Measurements from ENCODE around the gene CACNA1C. TPM values are rescaled to one million over a fixed set of nuclear protein-coding genes. Genes with fewer than 3 reads are reported as not detected.

CACNA1C gene
- total RNA-seq, 4 donors from 2014 or later, result 1.4 to 3.7 (median 2.2) TPM

- Histone ChIP-seq H3K4me3 (no peak overlapping the region), H3K27me3 (no peaks in the 10 kb centered on the region), H3K9me3 (no peaks in the 10 kb centered on the region), H3K4me1 (no peaks in the 10 kb centered on the region), H3K36me3 (no peaks in the 10 kb centered on the region), H3K27ac (no peak overlapping the region)
- 85% methylated on average over 2 of the region's 2 CpGs for WGBS
- no peak for DNase-seq (ENCODE audit: low spot score in 2 of 2)
- TF ChIP-seq POLR2AphosphoS5 (IDR thresholded peaks at IDR 0.05) (no peak), POLR2A (IDR thresholded peaks at IDR 0.05) (no peak), CTCF (IDR thresholded peaks at IDR 0.05) (no peak), EP300 (IDR thresholded peaks at IDR 0.05) (no peak)
Observed at GRCh38 chr12:2169940-2170339, 117.2 kb downstream of the CACNA1C start.

DNA sequence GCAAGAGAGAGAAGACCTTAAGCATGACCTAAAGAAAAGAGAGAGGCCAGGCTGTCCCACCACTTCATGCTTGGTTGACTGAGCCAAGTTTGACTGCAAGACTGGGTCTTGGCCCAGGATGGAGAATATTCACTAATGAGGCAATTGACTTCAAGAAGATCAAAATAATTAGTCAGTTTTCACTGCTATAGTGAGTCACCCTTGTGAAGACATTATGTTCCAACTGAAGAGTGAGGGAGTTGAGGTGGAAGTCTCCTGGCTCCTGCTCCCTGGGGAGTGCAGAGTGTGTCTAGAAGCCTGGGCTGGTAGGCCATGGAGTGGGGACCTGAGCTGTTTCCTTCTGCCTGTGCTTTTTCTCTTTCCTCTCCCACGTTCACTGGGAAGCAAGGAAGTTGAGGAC is 117.6 kb downstream of the CACNA1C start:
- Histone ChIP-seq H3K27me3 (no peaks in the 10 kb centered on the region), H3K4me1 (no peaks in the 10 kb centered on the region), H3K36me3 (no peaks in the 10 kb centered on the region), H3K27ac (no peak overlapping the region), H3K9me3 (no peaks in the 10 kb centered on the region), H3K4me3 (no peak overlapping the region)
- TF ChIP-seq EP300 (IDR thresholded peaks at IDR 0.05) (no peak), CTCF (IDR thresholded peaks at IDR 0.05) (no peak), POLR2A (IDR thresholded peaks at IDR 0.05) (no peak), POLR2AphosphoS5 (IDR thresholded peaks at IDR 0.05) (no peak)
- DNase-seq (ENCODE audit: low spot score in 2 of 2), result no peak
- 83% methylated on average over 1 of the region's 1 CpG for WGBS

DNA sequence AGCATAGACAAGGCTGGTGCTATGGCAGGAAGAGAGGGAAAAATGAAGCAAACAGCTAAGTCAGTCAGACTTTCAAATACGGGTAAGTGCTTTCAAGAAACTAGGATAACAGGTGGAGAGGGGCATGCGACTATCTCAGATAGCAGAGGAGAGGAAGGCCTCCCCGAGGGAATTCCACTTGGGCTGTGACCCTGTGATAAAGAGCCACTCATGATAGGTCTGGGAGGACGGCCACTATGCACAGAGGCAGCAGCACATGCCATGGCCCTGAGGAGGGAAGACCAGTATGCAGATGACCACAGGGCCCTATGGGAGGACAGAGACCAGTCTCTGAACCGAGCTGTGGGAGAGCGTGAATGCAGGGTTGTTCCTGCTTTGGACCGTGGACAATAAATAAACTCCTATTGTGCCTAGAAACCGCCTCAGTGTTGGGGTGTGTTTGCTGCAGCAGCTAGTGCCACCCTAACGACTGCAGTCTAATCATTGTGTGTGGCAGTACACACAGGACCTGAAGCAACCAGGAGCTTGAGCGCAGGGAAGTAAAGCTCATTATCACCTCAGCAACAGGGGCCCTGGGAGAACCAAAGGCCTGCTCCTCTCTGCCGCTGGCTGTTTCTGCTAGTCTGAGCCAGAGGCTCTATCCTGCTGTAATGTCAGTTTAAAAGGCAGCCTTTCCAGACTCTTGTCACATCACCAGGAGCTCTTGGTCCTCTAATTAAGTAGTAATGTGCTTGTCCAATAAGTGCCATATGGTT is 119.1 kb downstream of the CACNA1C start:
- no peaks in the 10 kb centered on the region for H3K27me3 ChIP-seq
- no peak overlapping the region for H3K4me3 ChIP-seq
- TF ChIP-seq CTCF (IDR thresholded peaks at IDR 0.05) (no peak), POLR2A (IDR thresholded peaks at IDR 0.05) (no peak), POLR2AphosphoS5 (IDR thresholded peaks at IDR 0.05) (no peak), EP300 (IDR thresholded peaks at IDR 0.05) (no peak)
- H3K4me1 ChIP-seq, result no peaks in the 10 kb centered on the region
- DNase-seq (ENCODE audit: low spot score in 2 of 2), result no peak
- no peaks in the 10 kb centered on the region for H3K36me3 ChIP-seq
- no peak overlapping the region for H3K27ac ChIP-seq
- no peaks in the 10 kb centered on the region for H3K9me3 ChIP-seq
- 90% methylated on average over 11 of the region's 11 CpGs for WGBS

- H3K4me3 ChIP-seq, result no peak overlapping the region
- DNase-seq (ENCODE audit: low spot score in 2 of 2), result no peak
- no peak overlapping the region for H3K27ac ChIP-seq
- WGBS, result 65% methylated on average over 12 of the region's 12 CpGs
- TF ChIP-seq CTCF (IDR thresholded peaks at IDR 0.05) (no peak), POLR2AphosphoS5 (IDR thresholded peaks at IDR 0.05) (no peak), EP300 (IDR thresholded peaks at IDR 0.05) (no peak), POLR2A (IDR thresholded peaks at IDR 0.05) (no peak)
- H3K9me3 ChIP-seq, result no peaks in the 10 kb centered on the region
- H3K4me1 ChIP-seq, result no peaks in the 10 kb centered on the region
- no peaks in the 10 kb centered on the region for H3K27me3 ChIP-seq
- H3K36me3 ChIP-seq, result no peaks in the 10 kb centered on the region
Observed at GRCh38 chr12:2172491-2173214, 119.9 kb downstream of the CACNA1C start.

DNA sequence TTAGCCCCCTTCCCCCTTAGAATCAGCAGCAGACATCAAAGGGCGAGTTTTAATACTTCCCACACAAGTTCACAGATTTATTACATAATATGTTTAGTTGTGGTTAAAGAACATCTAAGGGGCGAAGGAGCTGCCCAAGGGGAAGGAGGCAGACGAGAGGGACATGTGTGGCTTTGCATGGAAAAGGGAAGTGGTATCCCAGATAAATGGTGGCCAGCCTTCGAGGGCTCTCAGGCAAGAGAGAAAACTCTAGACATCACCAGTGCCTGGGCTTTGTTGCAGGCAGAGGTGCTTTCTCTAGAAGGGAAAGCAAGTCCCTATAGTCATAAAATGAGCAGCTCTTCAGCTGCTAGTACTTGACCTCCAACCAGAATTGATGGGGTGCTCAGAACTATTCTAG is 121.2 kb downstream of the CACNA1C start:
- WGBS, result 59% methylated on average over 4 of the region's 4 CpGs
- no peak for TF ChIP-seq CTCF (IDR thresholded peaks at IDR 0.05)
- peak in 1 of 2 donors; percentile 0 for TF ChIP-seq POLR2A (IDR thresholded peaks at IDR 0.05)
- no peak for TF ChIP-seq POLR2AphosphoS5 (IDR thresholded peaks at IDR 0.05)
- no peak for TF ChIP-seq EP300 (IDR thresholded peaks at IDR 0.05)

More for the DNA sequence above, 121.2 kb downstream of the CACNA1C start:
- Histone ChIP-seq H3K27me3 (no peaks in the 10 kb centered on the region), H3K36me3 (no peaks in the 10 kb centered on the region), H3K9me3 (no peaks in the 10 kb centered on the region), H3K4me3 (no peak overlapping the region), H3K4me1 (no peaks in the 10 kb centered on the region), H3K27ac (no peak overlapping the region)
- DNase-seq (ENCODE audit: low spot score in 2 of 2), result no peak

All from suprapubic skin (tissue), 4 donors.